Memory B cell (primary cell): ENCODE measurements around the gene ST6GALNAC3.
A peak's percentile ranks its signal among the peaks of the same experiment; 100 is the strongest.
"Not testable (repeated sequence)": the region's sequence is repeated elsewhere in the genome, so short reads cannot be mapped to it uniquely, and the experiment has no call there.

Experiments used
- ATAC-seq: fragments of 150-1000 bp; cut with Tn5 transposase; 2 replicates; pipeline ENCODE4 v1.10.0; 2021; ENCODE audit warnings: low read depth, mild to moderate bottlenecking, moderate library complexity
- DNase-seq, 2 donors: peaks; one replicate each; pipeline ENCODE4 v3.0.0; 2022; ENCODE audit warnings: low spot score in 2 of 2
- H3K27ac Mint-ChIP-seq: one replicate; pipeline ENCODE4 v1.8.0; 2022; ENCODE audit warnings: mild to moderate bottlenecking, moderate library complexity, mixed read lengths
- H3K27me3 Mint-ChIP-seq: one replicate; pipeline ENCODE4 v1.8.0; 2022; ENCODE audit warnings: mixed read lengths
- H3K36me3 Mint-ChIP-seq: one replicate; pipeline ENCODE4 v1.8.0; 2022; ENCODE audit warnings: mild to moderate bottlenecking, mixed read lengths
- H3K4me1 Mint-ChIP-seq: one replicate; pipeline ENCODE4 v1.8.0; 2022; ENCODE audit warnings: mixed read lengths
- H3K4me3 Mint-ChIP-seq: one replicate; pipeline ENCODE4 v1.8.0; 2022; ENCODE audit warnings: mild to moderate bottlenecking, moderate library complexity, mixed read lengths
- H3K9me3 Mint-ChIP-seq: one replicate; pipeline ENCODE4 v1.8.0; 2022; ENCODE audit warnings: mixed read lengths

ST6GALNAC3 gene

DNA sequence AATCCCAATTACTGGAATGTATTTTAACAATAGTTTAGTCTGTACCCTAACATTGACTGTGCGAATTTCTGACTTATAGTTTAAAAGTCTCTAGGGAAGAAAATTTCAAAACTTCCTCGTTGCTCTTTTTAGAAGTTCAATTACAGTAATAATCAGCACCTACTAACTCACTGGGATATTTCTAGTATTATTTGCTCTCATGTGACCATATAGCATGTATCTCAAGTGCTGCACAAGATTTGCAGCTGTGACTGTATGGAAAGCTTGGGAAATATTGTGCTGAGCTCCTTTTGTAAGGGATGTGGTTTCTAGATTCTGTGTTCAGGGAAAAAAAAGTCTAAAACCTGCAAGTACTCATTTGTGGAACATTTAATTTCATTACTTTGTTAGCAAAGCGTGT, 153.1 kb downstream of the ST6GALNAC3 start:
- H3K27me3 Mint-ChIP-seq, result no peaks in the 10 kb centered on the region
- H3K36me3 Mint-ChIP-seq, result peaks cover 4% of the 10 kb centered on the region
- DNase-seq (no peak), ATAC-seq (no peak)
- H3K9me3 Mint-ChIP-seq, result peaks cover 2% of the 10 kb centered on the region
- H3K4me1 Mint-ChIP-seq, result peaks cover 4% of the 10 kb centered on the region
- H3K27ac Mint-ChIP-seq, result no peak overlapping the region
- no peak overlapping the region for H3K4me3 Mint-ChIP-seq

DNA sequence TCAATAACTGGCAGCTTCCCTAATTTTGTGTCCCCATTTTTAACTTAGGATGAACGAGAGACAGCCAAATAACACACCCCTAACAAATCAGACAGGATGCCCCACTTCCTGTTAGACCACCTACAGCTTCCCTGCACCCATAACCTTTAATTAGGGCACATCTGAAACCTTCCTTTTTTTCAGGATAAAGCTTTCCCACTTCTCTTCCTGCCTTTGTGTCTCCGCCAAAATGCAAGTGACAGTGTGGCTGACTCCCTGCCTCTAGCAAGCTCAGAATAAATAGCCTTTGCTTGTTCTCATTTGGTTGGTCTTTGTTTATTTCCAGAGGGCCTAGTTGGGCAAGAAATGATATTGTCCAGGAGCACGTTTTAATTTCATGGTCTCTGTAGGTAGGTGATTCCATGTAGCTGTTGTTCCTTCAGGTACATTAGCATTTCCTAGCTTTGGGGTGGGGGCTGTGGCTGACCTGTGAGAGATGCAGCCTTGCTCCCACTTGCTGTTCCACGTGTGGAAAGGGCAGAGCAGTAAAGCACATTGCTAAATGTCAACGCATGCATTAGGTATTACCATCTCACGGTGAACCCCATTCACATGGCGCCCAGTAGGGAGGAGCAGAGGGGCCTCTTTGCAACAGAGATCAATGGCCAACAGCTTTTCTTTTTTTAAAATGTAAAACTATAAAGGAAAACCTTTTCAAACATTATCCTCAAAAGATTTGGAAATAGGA, 154.9 kb downstream of the ST6GALNAC3 start:
- Mint-ChIP-seq H3K4me3 (no peak overlapping the region), H3K27ac (no peak overlapping the region), H3K4me1 (peaks cover 4% of the 10 kb centered on the region), H3K36me3 (peaks cover 4% of the 10 kb centered on the region), H3K27me3 (no peaks in the 10 kb centered on the region), H3K9me3 (peaks cover 2% of the 10 kb centered on the region)
- no peak for DNase-seq
- no peak for ATAC-seq

DNA sequence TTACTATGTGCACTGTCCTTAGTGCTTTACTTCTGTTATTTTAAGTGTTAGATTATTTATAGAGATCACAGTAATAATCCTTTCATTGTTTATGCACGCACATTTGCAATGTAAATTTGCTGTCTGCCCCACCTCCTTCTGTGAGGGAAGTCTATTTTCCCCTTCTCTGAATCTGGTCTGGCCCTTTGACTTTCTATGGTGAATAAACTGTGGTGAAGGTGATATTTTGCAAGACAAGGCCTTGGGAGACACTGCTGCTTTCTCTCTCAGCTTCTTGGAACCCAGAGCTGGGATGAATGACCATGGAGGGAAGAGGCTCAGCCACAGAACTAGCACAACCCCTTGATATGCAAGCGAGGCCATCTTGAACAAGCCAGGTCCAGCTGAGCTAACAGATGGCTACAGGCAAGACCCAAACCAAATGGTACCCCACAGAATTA, 156.3 kb downstream of the ST6GALNAC3 start:
- H3K4me3 Mint-ChIP-seq, result no peak overlapping the region

DNA sequence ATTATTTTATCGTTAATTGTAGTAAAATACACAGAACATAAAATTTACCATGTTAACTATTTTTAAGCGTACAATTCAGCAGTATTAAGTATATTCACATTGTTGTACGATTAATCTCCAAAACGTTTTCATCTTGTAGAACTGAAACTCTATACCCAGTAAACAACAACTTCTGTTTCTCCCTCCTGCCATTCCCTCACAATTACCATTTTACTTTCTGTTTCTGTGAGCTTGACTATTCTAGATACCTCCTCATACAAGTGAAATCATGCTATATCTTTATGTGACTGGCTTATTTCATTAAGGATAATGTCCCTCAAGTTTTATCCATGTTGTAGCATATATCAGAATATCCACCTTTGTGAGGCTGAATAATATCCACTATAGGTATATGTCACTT, 156.8 kb downstream of the ST6GALNAC3 start:
- Mint-ChIP-seq H3K27ac (no peak overlapping the region), H3K4me3 (no peak overlapping the region), H3K9me3 (peaks cover 2% of the 10 kb centered on the region), H3K4me1 (peaks cover 4% of the 10 kb centered on the region), H3K36me3 (peaks cover 3% of the 10 kb centered on the region), H3K27me3 (no peaks in the 10 kb centered on the region)
- DNase-seq, result no peak
- ATAC-seq, result peak; percentile 35

More for the DNA sequence above, 156.3 kb downstream of the ST6GALNAC3 start:
- no peaks in the 10 kb centered on the region for H3K27me3 Mint-ChIP-seq
- peaks cover 2% of the 10 kb centered on the region for H3K9me3 Mint-ChIP-seq
- H3K27ac Mint-ChIP-seq, result no peak overlapping the region
- no peak for DNase-seq
- peaks cover 4% of the 10 kb centered on the region for H3K4me1 Mint-ChIP-seq
- no peak for ATAC-seq
- peaks cover 4% of the 10 kb centered on the region for H3K36me3 Mint-ChIP-seq

DNA sequence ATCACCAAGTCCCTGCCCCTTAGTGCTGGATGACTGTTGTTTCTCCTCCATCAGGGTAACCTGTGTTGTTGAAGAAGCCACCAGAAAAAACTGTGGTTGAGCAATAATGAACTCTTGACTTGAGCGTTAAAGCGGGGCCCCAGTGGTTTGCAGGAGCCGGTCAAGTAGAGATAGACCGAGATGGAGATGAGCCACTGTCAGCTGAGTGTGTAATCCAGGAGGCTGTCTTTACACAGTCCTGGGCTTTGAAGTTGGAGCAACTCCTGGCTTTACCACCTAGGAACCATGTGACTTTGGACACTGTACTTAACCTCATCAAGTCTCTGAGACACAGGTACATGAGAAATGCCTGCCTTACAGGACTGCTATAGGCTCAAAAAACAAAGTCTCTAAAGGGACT, 158.1 kb downstream of the ST6GALNAC3 start:
- peaks cover 2% of the 10 kb centered on the region for H3K36me3 Mint-ChIP-seq
- H3K9me3 Mint-ChIP-seq, result peaks cover 1% of the 10 kb centered on the region
- H3K27me3 Mint-ChIP-seq, result no peaks in the 10 kb centered on the region
- H3K4me1 Mint-ChIP-seq, result peaks cover 2% of the 10 kb centered on the region
- ATAC-seq, result no peak
- DNase-seq, result no peak
- H3K4me3 Mint-ChIP-seq, result no peak overlapping the region
- no peak overlapping the region for H3K27ac Mint-ChIP-seq

DNA sequence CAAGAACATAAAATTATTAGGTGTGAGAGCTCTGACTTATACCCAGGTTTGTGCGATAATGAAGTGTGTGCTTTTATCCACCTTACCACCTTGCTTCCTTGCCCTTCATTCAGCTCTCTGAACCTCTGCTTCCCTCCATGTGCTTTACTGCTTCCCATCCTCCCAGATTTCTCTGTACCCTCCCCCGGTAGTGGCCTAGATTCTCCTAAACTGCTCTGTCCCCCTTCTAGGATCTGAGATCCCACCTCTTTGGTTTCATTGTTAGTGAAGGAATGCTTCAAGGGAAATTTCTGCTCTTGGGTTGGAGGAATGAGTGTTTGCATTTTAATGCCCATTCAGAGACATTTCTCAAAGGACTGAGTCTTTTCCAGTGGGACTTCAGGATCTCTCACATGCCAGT, 159.5 kb downstream of the ST6GALNAC3 start:
- Mint-ChIP-seq H3K9me3 (peaks cover 1% of the 10 kb centered on the region), H3K4me1 (peaks cover 2% of the 10 kb centered on the region), H3K27me3 (no peaks in the 10 kb centered on the region), H3K4me3 (no peak overlapping the region), H3K36me3 (peaks cover 2% of the 10 kb centered on the region), H3K27ac (no peak overlapping the region)
- ATAC-seq, result no peak
- DNase-seq, result no peak

DNA sequence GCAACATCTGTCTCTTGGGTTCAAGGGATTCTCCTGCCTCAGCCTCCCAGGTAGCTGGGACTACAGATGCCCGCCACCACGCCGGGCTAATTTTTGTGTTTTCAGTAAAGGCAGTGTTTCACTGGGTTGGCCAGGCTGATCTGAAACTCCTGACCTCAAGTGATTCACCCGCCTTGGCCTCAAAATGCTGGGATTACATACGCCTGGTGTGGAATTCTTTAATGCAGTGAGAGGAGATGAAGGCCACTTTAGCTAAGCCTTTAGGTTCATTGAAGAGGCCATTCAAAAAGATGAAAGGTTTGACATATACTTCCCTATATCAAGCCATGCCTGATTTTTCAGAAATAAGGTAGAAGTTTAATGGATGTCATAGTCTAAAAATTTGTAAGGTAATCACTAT, 162.7 kb downstream of the ST6GALNAC3 start:
- H3K9me3 Mint-ChIP-seq, result peaks cover 2% of the 10 kb centered on the region
- H3K36me3 Mint-ChIP-seq, result peaks cover 2% of the 10 kb centered on the region
- H3K4me3 Mint-ChIP-seq, result no peak overlapping the region
- ATAC-seq (no peak), DNase-seq (no peak)
- no peak overlapping the region for H3K27ac Mint-ChIP-seq
- peaks cover 13% of the 10 kb centered on the region for H3K4me1 Mint-ChIP-seq
- H3K27me3 Mint-ChIP-seq, result no peaks in the 10 kb centered on the region

DNA sequence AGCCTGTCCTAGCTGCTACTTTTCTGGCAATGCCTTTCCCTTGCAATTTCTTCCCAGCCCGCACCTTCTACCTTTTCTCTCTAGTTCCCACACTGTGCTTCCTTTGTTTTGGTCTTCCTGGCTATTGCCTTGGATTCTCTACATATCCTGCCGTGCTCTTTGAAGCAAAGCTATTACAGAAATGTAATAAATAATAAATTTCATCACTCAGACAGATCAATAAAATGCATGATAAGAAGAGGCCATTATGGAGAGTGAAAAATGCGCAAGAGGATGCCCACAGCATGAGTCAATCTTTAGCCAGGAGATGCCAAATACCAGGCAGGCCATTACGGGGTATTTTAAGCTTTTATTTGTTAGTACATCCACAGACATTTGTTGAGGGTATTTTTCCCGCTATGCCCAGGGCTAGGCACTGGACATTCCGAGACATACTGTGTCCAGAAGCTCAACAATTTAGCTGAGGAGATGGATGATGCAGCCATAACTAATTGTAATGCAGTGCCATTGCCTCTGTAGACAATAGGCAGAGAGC, 163.6 kb downstream of the ST6GALNAC3 start:
- ATAC-seq (no peak), DNase-seq (no peak)
- no peak overlapping the region for H3K27ac Mint-ChIP-seq
- peaks cover 4% of the 10 kb centered on the region for H3K9me3 Mint-ChIP-seq
- H3K36me3 Mint-ChIP-seq, result peaks cover 3% of the 10 kb centered on the region
- H3K4me3 Mint-ChIP-seq, result no peak overlapping the region
- no peaks in the 10 kb centered on the region for H3K27me3 Mint-ChIP-seq
- peaks cover 13% of the 10 kb centered on the region for H3K4me1 Mint-ChIP-seq

DNA sequence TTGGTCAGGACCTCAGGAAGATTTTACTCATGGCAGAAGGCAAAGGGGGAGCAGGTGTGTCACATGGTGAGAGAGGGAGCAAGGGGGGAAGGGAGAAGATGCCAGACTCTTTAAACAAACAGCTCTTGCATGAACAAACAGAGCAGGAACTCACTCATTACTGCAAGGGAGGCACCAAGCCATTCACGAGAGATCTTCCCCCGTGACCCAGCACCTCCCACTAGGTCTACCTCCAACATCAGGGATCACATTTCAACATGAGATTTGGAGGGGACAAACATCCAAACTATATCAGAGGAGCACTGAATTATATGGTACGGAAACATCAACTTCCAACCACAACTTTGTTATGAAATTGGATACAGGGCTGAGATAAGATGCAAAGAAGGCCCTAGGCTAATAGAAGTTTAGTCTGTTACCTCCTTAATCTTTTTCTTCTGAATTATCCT, 164.9 kb downstream of the ST6GALNAC3 start:
- peaks cover 8% of the 10 kb centered on the region for H3K9me3 Mint-ChIP-seq
- no peak overlapping the region for H3K4me3 Mint-ChIP-seq
- no peak for ATAC-seq

DNA sequence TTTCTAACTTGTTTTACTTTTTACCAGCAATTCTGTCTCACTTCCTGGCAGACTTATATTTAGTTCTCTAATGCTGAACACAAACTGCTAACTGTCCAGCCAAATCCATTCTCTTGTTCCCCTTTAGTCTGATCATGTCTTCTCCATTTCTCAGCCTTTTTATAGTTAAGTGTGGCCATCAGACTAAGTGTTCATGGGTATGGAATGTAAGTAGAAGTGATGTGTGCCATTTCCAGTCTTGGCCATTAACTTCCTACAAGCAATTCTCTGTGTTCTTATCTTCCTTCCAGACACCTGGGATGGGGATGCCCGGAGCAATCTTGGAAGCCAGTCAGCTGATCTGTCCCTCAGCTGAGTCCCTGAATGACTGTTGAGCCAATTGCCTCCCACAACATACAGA, 165.8 kb downstream of the ST6GALNAC3 start:
- ATAC-seq, result no peak
- Mint-ChIP-seq H3K4me3 (no peak overlapping the region), H3K27ac (no peak overlapping the region), H3K9me3 (peaks cover 8% of the 10 kb centered on the region), H3K27me3 (no peaks in the 10 kb centered on the region), H3K36me3 (peaks cover 8% of the 10 kb centered on the region), H3K4me1 (peaks cover 13% of the 10 kb centered on the region)
- DNase-seq, result no peak

More for the DNA sequence above, 164.9 kb downstream of the ST6GALNAC3 start:
- DNase-seq, result no peak
- H3K4me1 Mint-ChIP-seq, result peaks cover 13% of the 10 kb centered on the region
- no peaks in the 10 kb centered on the region for H3K27me3 Mint-ChIP-seq
- peaks cover 7% of the 10 kb centered on the region for H3K36me3 Mint-ChIP-seq
- H3K27ac Mint-ChIP-seq, result no peak overlapping the region

DNA sequence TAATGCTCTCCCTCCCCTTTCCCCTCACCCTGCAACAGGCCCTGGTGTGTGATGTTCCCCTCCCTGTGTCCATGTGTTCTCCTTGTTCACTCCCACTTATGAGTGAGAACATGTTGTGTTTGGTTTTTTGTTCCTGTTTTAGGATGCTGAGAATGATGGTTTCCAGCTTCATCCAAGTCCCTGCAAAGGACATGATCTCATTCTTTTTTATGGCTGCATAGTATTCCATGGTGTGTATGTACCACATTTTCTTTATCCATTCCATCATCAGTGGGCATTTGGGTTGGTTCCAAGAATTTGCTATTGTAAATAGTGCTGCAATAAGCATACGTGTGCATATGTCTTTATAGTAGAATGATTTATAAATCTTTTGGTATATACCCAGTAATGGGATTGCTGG, 168.0 kb downstream of the ST6GALNAC3 start:
- H3K4me3 Mint-ChIP-seq, H3K27ac Mint-ChIP-seq: not testable (repeated sequence)
- H3K4me1 Mint-ChIP-seq, result peaks cover 13% of the 10 kb centered on the region

DNA sequence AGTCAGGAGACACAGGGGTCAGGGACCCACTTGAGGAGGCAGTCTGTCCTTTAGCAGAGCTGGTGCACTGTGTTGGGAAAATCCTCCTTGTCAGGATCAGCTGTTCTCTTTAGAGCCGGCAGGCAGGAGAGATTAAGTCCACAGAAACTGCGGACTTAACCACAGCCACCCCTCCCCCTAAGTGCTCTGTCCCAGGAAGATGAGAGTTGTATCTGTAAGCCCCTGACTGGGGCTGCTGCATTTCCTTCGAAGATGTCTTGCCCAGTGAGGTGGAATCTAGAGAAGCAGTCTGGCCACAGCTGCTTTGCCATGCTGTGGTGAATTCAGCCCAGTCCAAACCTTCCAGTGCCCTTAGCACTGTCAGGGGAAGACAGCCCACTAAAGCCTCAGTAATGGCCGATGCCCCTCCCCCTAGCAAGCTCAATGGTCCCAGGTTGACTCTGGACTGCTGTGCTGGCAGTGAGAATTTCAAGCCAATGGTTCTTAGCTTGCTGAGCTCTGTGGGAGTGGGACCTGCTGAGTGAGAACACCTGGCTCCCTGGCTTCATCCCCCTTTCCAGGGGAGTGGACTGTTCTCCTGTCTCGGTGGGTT, 172.8 kb downstream of the ST6GALNAC3 start:
- ATAC-seq (no peak), DNase-seq (no peak)
- Mint-ChIP-seq H3K27ac (no peak overlapping the region), H3K9me3 (peaks cover 10% of the 10 kb centered on the region), H3K27me3 (peaks cover 4% of the 10 kb centered on the region), H3K4me3 (no peak overlapping the region), H3K36me3 (peaks cover 13% of the 10 kb centered on the region), H3K4me1 (peaks cover 2% of the 10 kb centered on the region)

More for the DNA sequence above, 168.0 kb downstream of the ST6GALNAC3 start:
- H3K9me3 Mint-ChIP-seq, H3K36me3 Mint-ChIP-seq, ATAC-seq, DNase-seq, H3K27me3 Mint-ChIP-seq: not testable (repeated sequence)

DNA sequence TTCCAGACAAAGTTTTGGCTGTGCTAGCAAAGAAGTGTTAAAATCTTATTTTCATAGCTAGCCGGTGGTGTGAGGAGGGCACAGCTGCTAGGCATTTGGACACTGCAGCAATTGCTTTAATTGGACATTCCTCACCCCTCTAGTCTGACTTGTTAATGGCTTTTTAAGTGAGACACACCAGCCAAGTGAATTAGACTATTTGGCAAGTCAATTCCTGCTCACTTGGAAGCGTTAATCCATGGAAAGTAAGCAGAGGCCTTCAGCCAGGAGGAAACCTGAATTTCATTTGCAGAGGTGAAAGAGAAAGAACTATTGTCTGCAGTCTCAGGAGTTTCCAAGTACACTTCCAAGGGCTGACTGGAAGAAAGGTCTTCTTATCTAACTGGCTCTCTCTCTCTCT, 175.7 kb downstream of the ST6GALNAC3 start:
- peaks cover 6% of the 10 kb centered on the region for H3K36me3 Mint-ChIP-seq

DNA sequence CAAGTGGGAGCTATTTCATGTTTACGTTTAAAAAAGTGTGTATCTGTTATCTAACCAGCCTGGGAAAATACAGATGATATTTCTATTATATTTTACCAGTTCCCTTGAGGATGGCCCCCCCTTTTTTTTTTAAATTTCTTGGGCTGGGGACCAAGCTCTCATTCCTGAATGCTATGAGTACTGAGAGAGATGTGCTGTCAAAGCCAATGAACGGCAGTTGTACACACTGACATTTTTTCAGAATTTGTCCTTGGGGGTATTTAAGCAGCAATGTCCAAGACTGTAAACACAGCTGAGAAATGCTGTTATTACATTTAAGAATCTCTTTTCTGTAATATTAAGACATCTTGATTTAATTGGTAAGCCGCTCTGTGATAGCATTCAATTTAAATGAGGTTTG, 177.9 kb downstream of the ST6GALNAC3 start:
- Mint-ChIP-seq H3K9me3 (peaks cover 4% of the 10 kb centered on the region), H3K27ac (no peak overlapping the region), H3K4me1 (peaks cover 4% of the 10 kb centered on the region), H3K36me3 (peaks cover 6% of the 10 kb centered on the region), H3K27me3 (peaks cover 6% of the 10 kb centered on the region), H3K4me3 (no peak overlapping the region)
- ATAC-seq, result no peak
- DNase-seq, result no peak

More for the DNA sequence above, 175.7 kb downstream of the ST6GALNAC3 start:
- Mint-ChIP-seq H3K4me1 (peaks cover 2% of the 10 kb centered on the region), H3K4me3 (no peak overlapping the region), H3K9me3 (peaks cover 4% of the 10 kb centered on the region), H3K27me3 (peaks cover 4% of the 10 kb centered on the region), H3K27ac (no peak overlapping the region)
- ATAC-seq (no peak), DNase-seq (no peak)
